Stimulated activated CD8-positive, alpha-beta memory T cell treated with anti-CD3 and anti-CD28 coated beads, Interleukin-12 subunit alpha, Interleukin-12 subunit beta, amount 100 ng/mL, for 24 hours (primary cell): ENCODE data around the gene ERVMER34-1.

ENCODE experiments used
- DNase-seq: peaks from one replicate; pipeline ENCODE4 v3.0.0-alpha.2; 2020; ENCODE audit errors: extremely low read depth

ERVMER34-1 gene, protein sequence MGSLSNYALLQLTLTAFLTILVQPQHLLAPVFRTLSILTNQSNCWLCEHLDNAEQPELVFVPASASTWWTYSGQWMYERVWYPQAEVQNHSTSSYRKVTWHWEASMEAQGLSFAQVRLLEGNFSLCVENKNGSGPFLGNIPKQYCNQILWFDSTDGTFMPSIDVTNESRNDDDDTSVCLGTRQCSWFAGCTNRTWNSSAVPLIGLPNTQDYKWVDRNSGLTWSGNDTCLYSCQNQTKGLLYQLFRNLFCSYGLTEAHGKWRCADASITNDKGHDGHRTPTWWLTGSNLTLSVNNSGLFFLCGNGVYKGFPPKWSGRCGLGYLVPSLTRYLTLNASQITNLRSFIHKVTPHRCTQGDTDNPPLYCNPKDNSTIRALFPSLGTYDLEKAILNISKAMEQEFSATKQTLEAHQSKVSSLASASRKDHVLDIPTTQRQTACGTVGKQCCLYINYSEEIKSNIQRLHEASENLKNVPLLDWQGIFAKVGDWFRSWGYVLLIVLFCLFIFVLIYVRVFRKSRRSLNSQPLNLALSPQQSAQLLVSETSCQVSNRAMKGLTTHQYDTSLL

DNA sequence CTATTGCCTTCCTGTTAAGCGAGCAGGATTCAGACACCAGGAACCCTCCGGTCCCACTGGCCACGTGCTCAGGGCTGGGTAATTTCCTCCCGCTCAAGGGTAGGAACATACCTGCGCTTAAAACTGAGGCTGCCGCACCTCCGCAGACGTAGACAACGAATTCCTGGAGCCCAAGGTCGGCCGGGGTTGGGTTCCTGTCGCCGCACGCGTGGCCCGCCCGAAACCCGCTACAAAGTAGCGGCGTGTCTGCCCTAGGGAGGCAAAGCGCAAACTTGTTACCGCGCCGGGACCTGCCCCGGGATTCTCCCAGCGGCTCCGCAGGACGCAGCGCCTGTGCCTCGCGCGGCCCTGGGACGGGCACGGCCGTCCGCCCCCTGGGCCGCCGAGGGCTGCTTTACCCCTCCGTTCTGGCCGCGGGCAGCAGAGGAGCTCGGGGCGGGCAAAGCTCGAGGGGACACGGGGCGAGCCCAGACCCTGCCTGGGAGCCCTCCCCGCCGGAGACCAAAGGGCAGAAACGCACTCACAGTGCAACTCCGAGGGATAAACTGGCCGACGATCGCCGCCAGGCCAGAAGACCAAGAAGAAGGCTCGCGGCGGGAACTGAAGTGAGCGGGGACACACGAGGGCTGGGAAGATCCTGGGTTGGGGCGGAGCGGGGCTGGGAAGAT is at the start of gene ERVMER34-1:
Gene ERVMER34-1 (minus strand): TSS at position 607 of the 668 bp plus-strand sequence. CDS start 5,905 bp downstream, outside the sequence.
- DNase-seq: no peak

DNA sequence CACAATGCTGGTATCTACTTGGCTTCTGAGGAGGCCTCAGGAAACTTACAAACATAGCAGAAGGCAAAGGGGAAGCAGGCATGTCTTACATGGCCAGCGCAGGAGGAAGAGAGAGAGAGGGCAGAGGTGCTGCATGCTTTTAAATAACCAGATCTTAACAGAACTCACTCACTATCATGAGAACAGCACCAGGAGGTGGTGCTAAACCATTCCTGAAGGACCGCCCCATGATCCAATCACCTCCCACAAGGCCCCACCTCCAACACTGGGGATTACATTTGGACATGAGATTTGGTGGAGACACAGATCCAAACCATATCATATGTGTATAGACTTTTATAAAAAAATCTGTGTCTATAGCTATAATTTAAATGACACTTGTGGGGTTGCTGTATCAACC is 48.6 kb upstream of the ERVMER34-1 start:
- no peak for DNase-seq

DNA sequence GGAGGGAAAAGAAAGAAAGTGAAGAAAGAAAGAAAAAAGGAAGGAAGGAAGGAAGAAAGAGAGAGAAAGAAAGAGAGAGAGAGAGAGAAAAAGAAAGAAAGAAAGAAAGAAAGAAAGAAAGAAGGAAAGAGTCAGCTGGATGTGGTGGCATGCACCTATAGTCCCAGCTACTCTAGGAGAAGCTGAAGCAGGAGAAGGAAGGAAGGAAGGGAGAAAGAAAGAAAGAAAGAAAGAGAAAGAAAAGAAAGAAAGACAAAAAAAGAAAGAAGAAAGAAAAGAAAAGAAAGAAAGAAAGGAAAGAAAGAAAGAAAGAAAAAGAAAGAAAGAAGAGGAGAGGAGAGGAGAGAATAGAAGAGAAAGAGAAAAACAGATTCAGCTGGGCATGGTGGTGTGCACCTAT is 44.3 kb upstream of the ERVMER34-1 start:
- DNase-seq: no peak

GRCh38 chr4:52791936-52792335 is 40.7 kb upstream of the ERVMER34-1 start:
- no peak for DNase-seq

DNA sequence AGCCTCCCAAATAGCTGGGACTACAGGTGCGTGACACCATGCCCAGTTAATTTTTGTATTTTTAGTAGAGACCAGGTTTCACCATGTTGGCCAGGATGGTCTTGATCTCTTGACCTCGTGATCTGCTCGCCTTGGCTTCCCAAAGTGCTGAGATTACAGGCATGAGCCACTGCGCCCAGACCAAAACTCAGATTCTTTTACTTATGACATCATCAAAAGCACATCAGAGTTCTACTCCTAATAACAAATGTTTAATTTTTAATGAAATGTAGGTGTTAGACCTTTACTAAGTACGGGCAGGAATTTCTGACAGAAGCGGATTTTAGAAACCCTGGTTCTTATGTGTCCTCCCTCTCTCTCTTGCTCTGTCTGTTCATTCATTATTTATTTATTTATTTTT is 38.5 kb upstream of the ERVMER34-1 start:
- no peak for DNase-seq

GRCh38 chr4:52788806-52789205 is 37.6 kb upstream of the ERVMER34-1 start:
- DNase-seq: no peak

DNA sequence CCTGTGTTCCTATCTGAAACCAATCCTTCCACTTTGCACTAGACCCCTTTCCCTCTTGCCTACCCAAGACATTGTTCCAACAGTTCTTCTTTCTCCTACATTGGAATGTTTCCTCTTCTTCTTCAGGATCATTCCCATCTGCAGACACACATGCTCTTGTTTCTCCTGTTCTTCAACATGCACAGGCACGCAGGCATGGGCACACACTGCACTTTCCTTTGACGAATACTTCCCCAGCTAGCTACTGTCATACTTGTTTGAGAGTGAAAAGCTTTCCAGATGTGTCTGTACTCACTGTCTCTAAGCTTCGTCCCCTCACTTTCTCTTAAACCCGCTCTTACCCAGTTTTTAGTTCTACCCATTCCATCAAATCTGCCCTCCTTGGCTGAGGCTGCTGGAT is 31.8 kb upstream of the ERVMER34-1 start:
- DNase-seq: no peak

DNA sequence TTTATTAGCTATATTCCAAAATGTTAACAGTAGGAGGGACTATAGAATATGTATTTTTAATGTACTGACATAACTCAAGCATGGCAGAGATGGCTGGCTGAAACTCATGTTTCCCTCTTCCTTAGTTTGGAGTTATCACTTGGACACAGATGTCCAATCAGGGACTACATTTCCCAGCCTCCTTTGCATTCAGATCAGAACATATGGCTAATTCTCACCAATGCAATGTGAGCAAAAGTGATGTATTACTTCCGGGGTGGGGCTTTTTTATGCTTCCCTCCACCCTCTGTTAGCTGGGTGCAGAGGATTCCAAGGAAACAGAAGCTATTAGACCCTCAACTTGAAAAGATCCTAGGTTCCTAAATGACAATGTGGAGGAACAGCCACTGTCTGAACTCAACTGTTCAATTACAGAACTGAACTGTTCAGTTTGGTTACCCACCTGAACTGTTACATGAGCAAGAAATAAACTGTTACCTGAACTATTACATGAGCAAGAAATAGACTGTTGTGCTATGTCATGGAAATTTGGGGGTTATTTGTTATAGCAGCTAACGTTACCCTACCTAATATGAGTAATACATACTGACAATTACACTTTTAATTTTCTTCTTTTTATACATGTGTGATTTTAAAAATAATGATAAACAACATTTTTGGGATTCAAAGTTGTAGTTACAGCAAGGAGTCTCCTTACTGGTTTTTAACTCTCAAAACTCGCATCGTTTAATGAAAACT is 29.6 kb upstream of the ERVMER34-1 start:
- DNase-seq: no peak

GRCh38 chr4:52780206-52780605 is 29.0 kb upstream of the ERVMER34-1 start:
- DNase-seq: no peak

DNA sequence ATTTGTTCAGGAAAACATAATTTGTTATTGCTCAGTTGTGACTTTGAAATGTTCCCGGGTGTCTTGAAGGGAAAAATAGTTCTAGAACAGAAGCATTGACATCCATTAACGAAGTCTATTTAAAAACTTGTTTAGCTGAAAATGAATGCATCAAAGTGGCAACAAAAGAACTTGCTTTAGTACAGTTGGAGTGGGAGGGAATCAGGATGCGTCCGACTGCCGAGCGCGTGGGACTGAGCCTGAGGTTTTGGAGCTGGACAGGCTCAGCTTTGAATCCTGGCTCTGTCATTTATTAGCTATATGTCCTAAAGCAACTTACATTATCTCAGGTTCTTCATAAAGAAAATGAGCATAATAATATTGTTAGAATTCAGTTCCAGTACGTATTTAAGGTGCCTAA is 9.0 kb upstream of the ERVMER34-1 start:
- DNase-seq: no peak

- DNase-seq: no peak
Observed at GRCh38 chr4:52755426-52755825, 4.2 kb upstream of the ERVMER34-1 start.

- DNase-seq: no peak
Observed at GRCh38 chr4:52752936-52753335, 1.7 kb upstream of the ERVMER34-1 start.

- DNase-seq: no peak
Observed at GRCh38 chr4:52751487-52751911, 274 bp upstream of the ERVMER34-1 start.

GRCh38 chr4:52750213-52750612 is 1.0 kb downstream of the ERVMER34-1 start:
- no peak for DNase-seq

GRCh38 chr4:52748432-52748831 is 2.8 kb downstream of the ERVMER34-1 start:
- DNase-seq: no peak

DNA sequence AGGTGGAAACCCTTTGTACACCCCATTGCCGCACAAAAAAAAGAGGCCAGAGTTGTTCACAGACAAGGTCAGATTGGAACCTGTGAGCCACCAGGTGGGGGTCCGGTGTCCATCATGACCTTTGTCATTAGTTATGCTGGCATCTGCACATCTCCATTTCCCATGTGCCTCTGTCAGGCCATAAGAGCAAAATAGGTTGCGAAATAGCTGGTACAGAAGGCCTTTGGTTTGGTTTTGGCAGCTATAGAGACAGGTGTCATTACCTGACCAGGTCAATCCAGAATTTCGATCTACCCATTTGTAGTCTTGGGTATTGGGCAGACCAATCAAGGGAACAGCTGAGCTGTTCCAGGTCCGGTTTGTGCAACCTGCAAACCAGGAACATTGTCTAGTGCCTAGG is 6.6 kb downstream of the ERVMER34-1 start:
- DNase-seq: no peak

DNA sequence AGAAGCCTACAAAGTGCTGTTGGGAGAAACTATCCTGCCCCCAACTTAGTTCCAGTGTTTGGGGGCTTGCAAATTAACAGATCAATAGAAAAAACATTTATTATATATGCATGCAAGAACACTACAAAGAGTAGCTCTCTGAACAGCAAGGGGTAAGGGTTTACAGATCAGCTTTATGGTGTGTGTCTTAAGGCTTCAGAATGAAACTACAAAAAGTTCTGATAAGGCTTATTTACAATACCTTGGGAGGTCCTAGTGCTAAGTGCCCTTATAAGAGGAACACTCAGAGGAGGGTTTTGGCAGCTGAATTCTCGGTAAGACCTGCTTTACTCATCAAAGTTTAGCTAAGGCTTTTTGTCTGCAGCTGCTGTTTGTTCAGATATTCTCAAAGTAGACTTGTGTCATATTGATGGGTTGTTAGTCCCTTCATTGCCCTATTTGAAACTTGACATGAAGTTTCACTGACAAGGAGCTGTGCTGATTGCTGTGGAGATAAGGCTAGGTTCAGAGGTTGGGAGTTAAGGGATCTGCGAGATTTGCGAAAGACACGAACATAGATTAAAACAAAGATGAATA is 7.7 kb downstream of the ERVMER34-1 start:
- no peak for DNase-seq

DNA sequence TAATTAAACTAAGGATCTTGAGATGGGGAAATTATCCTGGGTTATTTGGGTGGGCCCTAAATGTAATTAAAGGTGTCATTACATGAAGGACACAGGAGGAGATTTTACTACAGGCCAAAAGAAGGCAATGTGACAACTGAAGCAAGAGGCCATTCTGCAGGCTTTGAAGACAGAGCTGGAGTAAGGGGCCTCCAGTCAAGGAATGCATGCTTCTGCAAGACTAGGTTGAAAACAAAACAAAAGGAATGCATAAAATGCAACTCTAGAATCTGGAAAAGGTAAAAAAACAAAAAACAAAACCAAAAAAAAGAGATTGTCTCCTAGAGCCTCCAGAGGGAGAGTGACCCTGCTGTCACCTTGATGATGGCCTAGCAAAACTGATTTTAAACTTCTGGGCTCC is 21.6 kb downstream of the ERVMER34-1 start:
- DNase-seq: no peak

DNA sequence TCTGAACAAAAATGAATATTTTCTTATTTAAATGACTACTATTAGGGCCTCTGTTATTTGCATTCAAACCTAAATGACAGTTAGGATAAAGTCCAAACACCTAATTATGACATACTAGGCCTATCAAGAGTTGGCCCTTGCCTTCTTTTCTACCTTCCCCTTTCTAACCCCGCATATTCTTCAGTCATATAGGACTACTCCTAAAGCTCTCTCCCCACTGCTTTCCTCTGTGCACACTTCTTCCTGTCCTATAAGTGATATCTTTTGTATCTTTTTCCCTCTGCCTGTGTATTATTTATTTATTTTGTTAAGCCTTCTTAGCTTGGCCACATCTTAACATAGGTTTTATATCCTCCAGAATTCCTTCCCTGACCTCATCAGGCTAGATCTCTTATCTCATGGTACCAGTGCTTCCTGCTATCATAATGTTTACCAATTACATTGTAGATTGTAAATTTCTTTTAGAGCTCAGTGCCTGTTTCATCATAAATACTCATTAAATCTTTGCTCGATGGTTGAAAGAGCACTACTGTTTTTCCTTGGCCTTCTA is 22.5 kb downstream of the ERVMER34-1 start:
- no peak for DNase-seq

- no peak for DNase-seq
Observed at GRCh38 chr4:52726826-52727580, 24.2 kb downstream of the ERVMER34-1 start.
